NOMO-1 treated with dmso at 0.1 percent for 144 hours (cell line): Measurements from ENCODE around the gene ZNF585A.

Experiments used
- DNase-seq: peaks from one replicate; lab custom pipeline; 2025; ENCODE audit not compliant: unreplicated experiment; lab: John Stamatoyannopoulos, UW

ZNF585A gene

DNA sequence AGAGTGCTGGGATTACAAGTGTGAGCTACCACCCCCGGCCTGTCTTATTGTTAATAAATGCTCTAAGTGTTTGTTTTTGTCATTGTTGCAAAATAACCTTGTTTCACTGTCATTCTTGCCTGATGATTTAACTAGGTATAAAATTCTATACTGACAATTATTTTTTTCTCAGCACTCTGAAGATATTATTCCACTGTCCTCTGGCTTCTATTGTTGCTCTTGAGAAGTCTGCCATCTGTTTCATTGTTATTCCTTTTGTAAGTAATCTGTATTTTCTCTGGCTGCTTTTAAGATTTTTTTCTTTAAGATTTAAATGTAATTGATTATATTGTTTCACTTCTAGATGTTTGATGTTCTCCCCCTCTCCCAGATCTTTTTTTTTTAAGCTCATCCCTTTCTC is 76.6 kb downstream of the ZNF585A start:
- no peak for DNase-seq
